ENCODE data around the gene GSK3A. TPM values are rescaled to one million over a fixed set of nuclear protein-coding genes. Genes with fewer than 3 reads are reported as not detected.

GSK3A gene
- total RNA-seq, 1 donor from 2014 or later: 56.6 TPM

GRCh38 chr19:42232435-42232834 lies 10.0 kb downstream of the GSK3A start:
- intact Hi-C loops (cut with micrococcal nuclease): no loop called here
- H3K4me3 Mint-ChIP-seq: no peak overlapping the region
- H3K27ac Mint-ChIP-seq: no peak overlapping the region
- H3K4me1 Mint-ChIP-seq (ENCODE audit: low read depth): peaks cover 7% of the 10 kb centered on the region
- no peak for DNase-seq (ENCODE audit: low spot score)
- no peaks in the 10 kb centered on the region for H3K27me3 Mint-ChIP-seq (ENCODE audit: insufficient read depth)
- peaks cover 49% of the 10 kb centered on the region for H3K36me3 Mint-ChIP-seq (ENCODE audit: low read depth)
- no peaks in the 10 kb centered on the region for H3K9me3 Mint-ChIP-seq

- Mint-ChIP-seq H3K27ac (no peak overlapping the region), H3K27me3 (ENCODE audit: insufficient read depth) (no peaks in the 10 kb centered on the region), H3K9me3 (no peaks in the 10 kb centered on the region), H3K36me3 (ENCODE audit: low read depth) (peaks cover 50% of the 10 kb centered on the region), H3K4me3 (no peak overlapping the region), H3K4me1 (ENCODE audit: low read depth) (peaks cover 15% of the 10 kb centered on the region)
- intact Hi-C loops (cut with micrococcal nuclease): no loop called here
- no peak for DNase-seq (ENCODE audit: low spot score)
These were observed 11.8 kb downstream of the GSK3A start for GRCh38 chr19:42230571-42230970.

- H3K27ac Mint-ChIP-seq: no peak overlapping the region
- peaks cover 46% of the 10 kb centered on the region for H3K36me3 Mint-ChIP-seq (ENCODE audit: low read depth)
These were observed 12.5 kb downstream of the GSK3A start for GRCh38 chr19:42229855-42230351.

GRCh38 chr19:42229301-42229854 lies 13.0 kb downstream of the GSK3A start:
- Mint-ChIP-seq H3K4me1 (ENCODE audit: low read depth) (peaks cover 15% of the 10 kb centered on the region), H3K9me3 (no peaks in the 10 kb centered on the region), H3K4me3 (no peak overlapping the region), H3K27me3 (ENCODE audit: insufficient read depth) (no peaks in the 10 kb centered on the region), H3K36me3 (ENCODE audit: low read depth) (peaks cover 48% of the 10 kb centered on the region), H3K27ac (no peak overlapping the region)
- no peak for DNase-seq (ENCODE audit: low spot score)
- intact Hi-C loops (cut with micrococcal nuclease): no loop called here

More at GRCh38 chr19:42229855-42230351, 12.5 kb downstream of the GSK3A start:
- DNase-seq (ENCODE audit: low spot score): no peak
- Mint-ChIP-seq H3K9me3 (no peaks in the 10 kb centered on the region), H3K27me3 (ENCODE audit: insufficient read depth) (no peaks in the 10 kb centered on the region), H3K4me1 (ENCODE audit: low read depth) (peaks cover 15% of the 10 kb centered on the region), H3K4me3 (no peak overlapping the region)
- intact Hi-C loops (cut with micrococcal nuclease): no loop called here

- Mint-ChIP-seq H3K27me3 (ENCODE audit: insufficient read depth) (no peaks in the 10 kb centered on the region), H3K27ac (peak overlapping the region; percentile 11), H3K9me3 (no peaks in the 10 kb centered on the region), H3K4me3 (no peak overlapping the region), H3K36me3 (ENCODE audit: low read depth) (peaks cover 48% of the 10 kb centered on the region), H3K4me1 (ENCODE audit: low read depth) (peaks cover 13% of the 10 kb centered on the region)
- DNase-seq (ENCODE audit: low spot score): no peak
- intact Hi-C loops (cut with micrococcal nuclease): no loop called here
These were observed 13.8 kb downstream of the GSK3A start for GRCh38 chr19:42228641-42229040.

- H3K9me3 Mint-ChIP-seq: no peaks in the 10 kb centered on the region
- peaks cover 45% of the 10 kb centered on the region for H3K36me3 Mint-ChIP-seq (ENCODE audit: low read depth)
- intact Hi-C loops (cut with micrococcal nuclease): no loop called here
- no peak for DNase-seq (ENCODE audit: low spot score)
- H3K4me1 Mint-ChIP-seq (ENCODE audit: low read depth): peaks cover 17% of the 10 kb centered on the region
- H3K27me3 Mint-ChIP-seq (ENCODE audit: insufficient read depth): no peaks in the 10 kb centered on the region
- H3K27ac Mint-ChIP-seq: no peak overlapping the region
- no peak overlapping the region for H3K4me3 Mint-ChIP-seq
These were observed 15.5 kb downstream of the GSK3A start for GRCh38 chr19:42226886-42227285.

GRCh38 chr19:42225718-42226292 lies 16.6 kb downstream of the GSK3A start:
- no peak overlapping the region for H3K4me3 Mint-ChIP-seq
- H3K27ac Mint-ChIP-seq: no peak overlapping the region
- no peak for DNase-seq (ENCODE audit: low spot score)
- no peaks in the 10 kb centered on the region for H3K9me3 Mint-ChIP-seq
- intact Hi-C loops (cut with micrococcal nuclease): no loop called here
- H3K27me3 Mint-ChIP-seq (ENCODE audit: insufficient read depth): no peaks in the 10 kb centered on the region
- H3K36me3 Mint-ChIP-seq (ENCODE audit: low read depth): peaks cover 41% of the 10 kb centered on the region
- peaks cover 20% of the 10 kb centered on the region for H3K4me1 Mint-ChIP-seq (ENCODE audit: low read depth)

GRCh38 chr19:42224940-42225717 lies 17.3 kb downstream of the GSK3A start:
- peaks cover 45% of the 10 kb centered on the region for H3K36me3 Mint-ChIP-seq (ENCODE audit: low read depth)
- intact Hi-C loops (cut with micrococcal nuclease): no loop called here
- no peaks in the 10 kb centered on the region for H3K9me3 Mint-ChIP-seq
- H3K4me3 Mint-ChIP-seq: no peak overlapping the region
- no peaks in the 10 kb centered on the region for H3K27me3 Mint-ChIP-seq (ENCODE audit: insufficient read depth)
- peaks cover 24% of the 10 kb centered on the region for H3K4me1 Mint-ChIP-seq (ENCODE audit: low read depth)
- no peak overlapping the region for H3K27ac Mint-ChIP-seq
- DNase-seq (ENCODE audit: low spot score): no peak

GRCh38 chr19:42220751-42221097 lies 21.7 kb downstream of the GSK3A start:
- intact Hi-C loops (cut with micrococcal nuclease): loop anchor here (1.0 kb wide), 4 partner anchors 22 to 112 kb away; partner anchors contain the start of genes GSK3A and MEGF8
- Mint-ChIP-seq H3K36me3 (ENCODE audit: low read depth) (peaks cover 25% of the 10 kb centered on the region), H3K27ac (peak overlapping the region; percentile 94), H3K4me3 (peak overlapping the region; percentile 99), H3K9me3 (no peaks in the 10 kb centered on the region), H3K4me1 (ENCODE audit: low read depth) (peaks cover 46% of the 10 kb centered on the region), H3K27me3 (ENCODE audit: insufficient read depth) (peaks cover 2% of the 10 kb centered on the region)
- DNase-seq (ENCODE audit: low spot score): no peak

GRCh38 chr19:42219812-42220750 lies 22.3 kb downstream of the GSK3A start, which contains the start of gene ZNF526:
Gene ZNF526, plus strand, starts transcription at chr19:42220312. Its CDS starts 4,092 bp downstream, at chr19:42224404.
- intact Hi-C loops (cut with micrococcal nuclease): loop anchor here (1.0 kb wide), 4 partner anchors 22 to 112 kb away; partner anchors contain the start of genes GSK3A and MEGF8
- peak within 1 kb of the TSS; percentile 94 for H3K27ac Mint-ChIP-seq
- peaks cover 25% of the 10 kb centered on the region for H3K36me3 Mint-ChIP-seq (ENCODE audit: low read depth)
- no peaks in the 10 kb centered on the region for H3K9me3 Mint-ChIP-seq
- H3K4me1 Mint-ChIP-seq (ENCODE audit: low read depth): peaks cover 52% of the 10 kb centered on the region
- DNase-seq (ENCODE audit: low spot score): peak; percentile 99
- H3K27me3 Mint-ChIP-seq (ENCODE audit: insufficient read depth): peaks cover 2% of the 10 kb centered on the region
- H3K4me3 Mint-ChIP-seq: peak within 1 kb of the TSS; percentile 99

GRCh38 chr19:42217520-42218437 lies 24.6 kb downstream of the GSK3A start, which contains the start of gene DEDD2:
Gene DEDD2, minus strand, starts transcription at chr19:42217677. Its CDS starts 670 bp downstream, at chr19:42217007.
- Mint-ChIP-seq H3K36me3 (ENCODE audit: low read depth) (peaks cover 32% of the 10 kb centered on the region), H3K27ac (peak within 1 kb of the TSS; percentile 94), H3K27me3 (ENCODE audit: insufficient read depth) (peaks cover 2% of the 10 kb centered on the region), H3K4me3 (peak within 1 kb of the TSS; percentile 99), H3K4me1 (ENCODE audit: low read depth) (peaks cover 68% of the 10 kb centered on the region), H3K9me3 (no peaks in the 10 kb centered on the region)
- intact Hi-C loops (cut with micrococcal nuclease): loop anchor here (1.0 to 2.0 kb wide), 10 partner anchors 16 to 141 kb away; partner anchors contain the start of genes ERF, PAFAH1B3, POU2F2 and PRR19
- peak; percentile 100 for DNase-seq (ENCODE audit: low spot score)
